ENCODE measurements around the gene PRKAR2B.
"Not testable (repeated sequence)": the region's sequence is repeated elsewhere in the genome, so short reads cannot be mapped to it uniquely, and the experiment has no call there.

Gene PRKAR2B

GRCh38 chr7:107085180-107085579, 40.7 kb downstream of the PRKAR2B start:
- DNase-seq (ENCODE audit: extremely low spot score), result no peak
- ChIA-PET CTCF (no interaction called here), POLR2A (no interaction called here)
- TF ChIP-seq CTCF (IDR thresholded peaks at IDR 0.05; ENCODE audit: control extremely low read depth, extremely low read depth, low read depth, missing control alignments), result no peak

GRCh38 chr7:107089627-107090026, 45.1 kb downstream of the PRKAR2B start:
- DNase-seq (ENCODE audit: extremely low spot score), result no peak
- CTCF ChIA-PET, result no interaction called here
- POLR2A ChIA-PET, result no interaction called here
- TF ChIP-seq CTCF (IDR thresholded peaks at IDR 0.05; ENCODE audit: control extremely low read depth, extremely low read depth, low read depth, missing control alignments), result no peak

GRCh38 chr7:107090457-107090856, 46.0 kb downstream of the PRKAR2B start:
- TF ChIP-seq CTCF (IDR thresholded peaks at IDR 0.05; ENCODE audit: control extremely low read depth, extremely low read depth, low read depth, missing control alignments), result no peak
- DNase-seq (ENCODE audit: extremely low spot score), result no peak
- POLR2A ChIA-PET, result no interaction called here
- CTCF ChIA-PET, result interaction anchor here (0.6 kb wide), 1 partner anchor 12 kb away, joined by 3 read pairs; no protein-coding TSS in a partner anchor

- ChIA-PET CTCF (no interaction called here), POLR2A (no interaction called here)
- DNase-seq (ENCODE audit: extremely low spot score), result no peak
- TF ChIP-seq CTCF (IDR thresholded peaks at IDR 0.05; ENCODE audit: control extremely low read depth, extremely low read depth, low read depth, missing control alignments), result no peak
Observed at GRCh38 chr7:107091306-107091705, 46.8 kb downstream of the PRKAR2B start.

- DNase-seq (ENCODE audit: extremely low spot score); POLR2A ChIA-PET; CTCF ChIA-PET: not testable (repeated sequence)
Observed at GRCh38 chr7:107093671-107094070, 49.2 kb downstream of the PRKAR2B start.

GRCh38 chr7:107099154-107099553, 54.6 kb downstream of the PRKAR2B start:
- POLR2A ChIA-PET; DNase-seq (ENCODE audit: extremely low spot score); CTCF ChIA-PET: not testable (repeated sequence)

GRCh38 chr7:107100824-107101223, 56.3 kb downstream of the PRKAR2B start:
- POLR2A ChIA-PET, result interaction anchor here (0.6 kb wide), 1 partner anchor 26 kb away, joined by 4 read pairs; no protein-coding TSS in a partner anchor
- CTCF ChIA-PET, result no interaction called here
- TF ChIP-seq CTCF (IDR thresholded peaks at IDR 0.05; ENCODE audit: control extremely low read depth, extremely low read depth, low read depth, missing control alignments), result no peak
- no peak for DNase-seq (ENCODE audit: extremely low spot score)

- ChIA-PET CTCF (interaction anchor here (0.6 kb wide), 1 partner anchor 22 kb away, joined by 3 read pairs; no protein-coding TSS in a partner anchor), POLR2A (no interaction called here)
- no peak for DNase-seq (ENCODE audit: extremely low spot score)
- no peak for TF ChIP-seq CTCF (IDR thresholded peaks at IDR 0.05; ENCODE audit: control extremely low read depth, extremely low read depth, low read depth, missing control alignments)
Observed at GRCh38 chr7:107103369-107103768, 58.9 kb downstream of the PRKAR2B start.

All from GM10248 (cell line).